Ishikawa (cell line): ENCODE results near the gene LAMA3.
A peak's percentile ranks its signal among the peaks of the same experiment; 100 is the strongest.

ENCODE experiments used
- CEBPB ChIP-seq: IDR thresholded peaks from 2 replicates; pipeline ENCODE4 v1.6.1; 2012
- CREB1 ChIP-seq: IDR thresholded peaks from 2 replicates; pipeline ENCODE4 v1.6.1; 2012; ENCODE audit warnings: low read depth
- EGR1 ChIP-seq: IDR thresholded peaks from 2 replicates; pipeline ENCODE4 v1.6.1; 2012
- EP300 ChIP-seq: IDR thresholded peaks from 2 replicates; pipeline ENCODE4 v1.6.1; 2012; ENCODE audit warnings: borderline replicate concordance
- FOXM1 ChIP-seq: IDR thresholded peaks from 2 replicates; pipeline ENCODE4 v1.6.1; 2012; ENCODE audit warnings: low read depth, borderline replicate concordance
- NFIC ChIP-seq: IDR thresholded peaks from 2 replicates; pipeline ENCODE4 v1.6.1; 2012
- RAD21 ChIP-seq: IDR thresholded peaks from 2 replicates; pipeline ENCODE4 v1.6.1; 2012; ENCODE audit warnings: low read depth
- TAF1 ChIP-seq: IDR thresholded peaks from 2 replicates; pipeline ENCODE4 v1.6.1; 2012; ENCODE audit warnings: low read depth, mild to moderate bottlenecking
- TCF12 ChIP-seq: IDR thresholded peaks from 2 replicates; pipeline ENCODE4 v1.6.1; 2012; ENCODE audit warnings: low read depth
- TEAD4 ChIP-seq: IDR thresholded peaks from 2 replicates; pipeline ENCODE4 v1.6.1; 2012
- YY1 ChIP-seq: IDR thresholded peaks from 2 replicates; pipeline ENCODE4 v1.6.1; 2012; ENCODE audit warnings: low read depth
- ZBTB7A ChIP-seq: IDR thresholded peaks from 2 replicates; pipeline ENCODE4 v1.6.1; 2012; ENCODE audit warnings: low read depth
- TF ChIP-seq, protein P1 (sequence below): IDR thresholded peaks from 2 replicates; pipeline ENCODE4 v1.6.1; 2012
- TF ChIP-seq, protein P2 (sequence below): IDR thresholded peaks from 2 replicates; pipeline ENCODE4 v1.6.1; 2012
- TF ChIP-seq, protein P3 (sequence below): IDR thresholded peaks from 2 replicates; pipeline ENCODE4 v1.6.1; 2012; ENCODE audit warnings: low read depth, mild to moderate bottlenecking

Gene LAMA3

DNA sequence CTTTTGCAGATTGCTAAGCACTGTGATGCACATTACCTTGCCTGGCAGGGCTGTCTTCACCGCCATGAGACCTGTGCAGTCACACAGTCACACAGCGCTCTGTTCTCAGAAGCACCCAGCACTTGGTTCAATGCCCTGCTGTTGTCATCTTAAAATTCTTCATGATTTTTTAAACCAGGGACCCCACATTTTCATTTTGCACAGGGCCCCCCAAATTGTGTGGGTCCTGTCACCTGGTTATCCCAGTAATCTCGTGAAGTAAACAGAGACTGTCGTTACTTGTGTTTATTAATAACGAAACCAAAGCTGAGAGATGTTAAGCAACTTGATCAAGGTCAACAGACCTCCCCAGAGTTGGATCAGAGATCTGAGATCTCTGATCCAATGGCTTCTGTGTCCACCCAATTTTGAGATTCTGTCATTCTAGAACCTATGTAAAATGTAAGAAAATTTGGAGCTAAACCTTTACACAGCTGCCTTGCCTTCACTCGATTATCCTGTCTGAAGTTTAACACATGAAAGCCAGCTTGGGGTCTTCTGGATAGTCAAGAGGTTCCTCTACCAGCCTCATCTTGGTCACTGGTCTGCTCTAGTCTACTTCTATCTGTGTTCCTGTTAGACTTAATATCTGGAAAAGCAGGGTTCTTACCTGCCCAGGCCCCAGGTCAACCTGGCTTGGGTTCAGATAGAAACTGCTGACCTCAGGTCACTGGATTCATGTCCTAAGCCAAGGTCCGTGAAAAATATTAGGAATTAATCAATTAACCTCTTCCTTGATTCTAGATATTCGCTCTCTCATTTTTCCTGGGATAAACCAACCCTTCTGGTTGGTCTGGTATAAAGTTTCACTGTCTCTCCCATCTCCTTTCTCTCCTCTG is 311.6 kb downstream of the LAMA3 start:
- TF ChIP-seq RAD21, result no peak
- no peak for TF ChIP-seq TEAD4
- no peak for TF ChIP-seq ZBTB7A
- TF ChIP-seq, protein P1, sequence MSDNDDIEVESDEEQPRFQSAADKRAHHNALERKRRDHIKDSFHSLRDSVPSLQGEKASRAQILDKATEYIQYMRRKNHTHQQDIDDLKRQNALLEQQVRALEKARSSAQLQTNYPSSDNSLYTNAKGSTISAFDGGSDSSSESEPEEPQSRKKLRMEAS, result no peak
- TF ChIP-seq EGR1, result no peak
- TF ChIP-seq CREB1, result no peak
- TF ChIP-seq NFIC, result no peak
- no peak for TF ChIP-seq EP300
- no peak for TF ChIP-seq YY1
- TF ChIP-seq FOXM1, result no peak
- TF ChIP-seq, protein P2, sequence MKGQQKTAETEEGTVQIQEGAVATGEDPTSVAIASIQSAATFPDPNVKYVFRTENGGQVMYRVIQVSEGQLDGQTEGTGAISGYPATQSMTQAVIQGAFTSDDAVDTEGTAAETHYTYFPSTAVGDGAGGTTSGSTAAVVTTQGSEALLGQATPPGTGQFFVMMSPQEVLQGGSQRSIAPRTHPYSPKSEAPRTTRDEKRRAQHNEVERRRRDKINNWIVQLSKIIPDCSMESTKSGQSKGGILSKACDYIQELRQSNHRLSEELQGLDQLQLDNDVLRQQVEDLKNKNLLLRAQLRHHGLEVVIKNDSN, result no peak
- no peak for TF ChIP-seq CEBPB
- TF ChIP-seq, protein P3, sequence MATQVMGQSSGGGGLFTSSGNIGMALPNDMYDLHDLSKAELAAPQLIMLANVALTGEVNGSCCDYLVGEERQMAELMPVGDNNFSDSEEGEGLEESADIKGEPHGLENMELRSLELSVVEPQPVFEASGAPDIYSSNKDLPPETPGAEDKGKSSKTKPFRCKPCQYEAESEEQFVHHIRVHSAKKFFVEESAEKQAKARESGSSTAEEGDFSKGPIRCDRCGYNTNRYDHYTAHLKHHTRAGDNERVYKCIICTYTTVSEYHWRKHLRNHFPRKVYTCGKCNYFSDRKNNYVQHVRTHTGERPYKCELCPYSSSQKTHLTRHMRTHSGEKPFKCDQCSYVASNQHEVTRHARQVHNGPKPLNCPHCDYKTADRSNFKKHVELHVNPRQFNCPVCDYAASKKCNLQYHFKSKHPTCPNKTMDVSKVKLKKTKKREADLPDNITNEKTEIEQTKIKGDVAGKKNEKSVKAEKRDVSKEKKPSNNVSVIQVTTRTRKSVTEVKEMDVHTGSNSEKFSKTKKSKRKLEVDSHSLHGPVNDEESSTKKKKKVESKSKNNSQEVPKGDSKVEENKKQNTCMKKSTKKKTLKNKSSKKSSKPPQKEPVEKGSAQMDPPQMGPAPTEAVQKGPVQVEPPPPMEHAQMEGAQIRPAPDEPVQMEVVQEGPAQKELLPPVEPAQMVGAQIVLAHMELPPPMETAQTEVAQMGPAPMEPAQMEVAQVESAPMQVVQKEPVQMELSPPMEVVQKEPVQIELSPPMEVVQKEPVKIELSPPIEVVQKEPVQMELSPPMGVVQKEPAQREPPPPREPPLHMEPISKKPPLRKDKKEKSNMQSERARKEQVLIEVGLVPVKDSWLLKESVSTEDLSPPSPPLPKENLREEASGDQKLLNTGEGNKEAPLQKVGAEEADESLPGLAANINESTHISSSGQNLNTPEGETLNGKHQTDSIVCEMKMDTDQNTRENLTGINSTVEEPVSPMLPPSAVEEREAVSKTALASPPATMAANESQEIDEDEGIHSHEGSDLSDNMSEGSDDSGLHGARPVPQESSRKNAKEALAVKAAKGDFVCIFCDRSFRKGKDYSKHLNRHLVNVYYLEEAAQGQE, result no peak

DNA sequence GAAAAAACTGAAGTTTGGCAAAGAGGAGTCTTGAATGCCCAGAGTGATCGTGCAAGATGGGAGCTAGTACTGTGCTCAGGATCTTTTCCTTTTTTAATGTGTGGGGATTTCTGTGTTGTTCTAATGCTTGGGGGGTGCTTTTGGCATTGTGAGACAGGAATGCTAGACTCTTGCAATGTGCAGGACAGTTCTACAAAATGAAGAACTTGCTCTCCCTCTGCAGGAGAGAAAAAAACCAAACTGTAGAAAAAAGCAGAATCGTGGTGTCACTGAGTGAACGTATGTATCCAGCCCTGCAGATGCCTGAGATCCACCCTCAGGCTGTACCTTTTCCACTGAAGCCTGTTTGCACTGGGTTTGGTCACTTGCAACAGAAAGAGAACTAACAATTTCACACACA is 313.2 kb downstream of the LAMA3 start:
- TF ChIP-seq TEAD4, result no peak
- TF ChIP-seq, protein P2, result no peak
- TF ChIP-seq TAF1, result no peak
- TF ChIP-seq, protein P3, result no peak
- peak; percentile 38; the same call in 1 of the 2 replicates for TF ChIP-seq RAD21
- no peak for TF ChIP-seq YY1
- TF ChIP-seq CEBPB, result no peak

DNA sequence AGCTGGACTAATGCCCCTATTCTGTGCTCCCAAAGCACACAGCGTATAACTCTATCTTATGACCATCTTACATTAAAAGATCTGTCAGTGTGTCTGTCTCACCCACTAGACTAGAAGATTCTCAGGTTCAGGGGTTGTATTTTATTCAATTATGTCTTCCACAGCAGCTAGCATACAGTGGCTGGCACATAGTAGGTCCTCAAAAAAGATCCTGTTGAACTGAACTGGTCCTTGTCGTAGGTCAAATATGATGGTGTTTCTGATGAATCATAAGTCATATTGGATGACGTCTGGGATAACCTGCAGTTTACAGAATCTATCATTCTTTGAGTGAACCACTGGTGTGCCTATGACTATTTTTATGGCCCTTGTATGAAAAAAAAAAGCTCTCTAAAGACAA is 314.0 kb downstream of the LAMA3 start:
- TF ChIP-seq CEBPB (no peak), FOXM1 (no peak), RAD21 (no peak), TCF12 (no peak), TEAD4 (no peak), YY1 (no peak), EGR1 (no peak), NFIC (no peak), EP300 (no peak), ZBTB7A (no peak), CREB1 (no peak)
- TF ChIP-seq, protein P2, result no peak
- TF ChIP-seq, protein P3, result no peak

DNA sequence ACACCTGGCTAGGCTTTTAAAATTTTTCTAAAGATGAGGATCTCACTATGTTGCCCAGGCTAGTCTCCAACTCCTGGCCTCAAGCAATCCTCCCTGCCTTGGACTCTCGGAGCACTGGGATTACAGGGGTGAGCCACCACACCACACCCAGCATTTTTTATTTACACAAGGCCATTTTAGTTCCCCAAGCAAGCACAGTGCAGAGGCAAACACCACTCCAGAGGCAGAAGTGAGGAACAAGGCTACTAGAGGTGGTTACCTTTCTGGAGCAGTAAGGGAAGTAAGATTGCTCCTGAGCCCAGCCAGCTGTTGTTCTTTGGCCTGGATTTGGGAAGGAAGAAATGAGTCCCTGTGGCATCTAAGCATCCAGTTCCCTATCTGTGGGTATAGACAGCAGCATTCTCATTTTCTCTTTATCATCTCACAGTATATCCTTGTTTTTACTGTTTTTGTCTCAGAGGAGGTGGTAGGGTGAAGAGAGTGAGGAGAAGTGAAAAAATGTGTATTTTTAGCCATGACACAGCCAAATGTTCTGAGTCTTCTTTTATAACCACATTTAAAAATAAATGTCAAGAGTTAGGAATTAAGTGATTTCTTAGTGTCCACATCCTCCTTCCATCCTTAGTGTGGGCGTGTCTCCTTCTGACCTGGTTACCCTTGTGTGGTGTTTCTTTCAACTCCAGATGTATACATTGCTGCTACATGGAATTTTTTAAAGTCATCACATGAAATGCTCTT is 314.8 kb downstream of the LAMA3 start:
- TF ChIP-seq CREB1 (no peak), CEBPB (no peak), FOXM1 (no peak), TAF1 (no peak), ZBTB7A (no peak), NFIC (no peak), RAD21 (no peak), EGR1 (no peak), TCF12 (no peak), YY1 (no peak), EP300 (no peak), TEAD4 (no peak)
- TF ChIP-seq, protein P2, result no peak
- TF ChIP-seq, protein P3, result no peak
- TF ChIP-seq, protein P1, result no peak
